Activated CD8-positive, alpha-beta memory T cell treated with anti-CD3 and anti-CD28 coated beads, Interleukin-2, amount 50 U/mL, for 1 hour (primary cell): ENCODE data around the gene MAP3K5.
"Not testable (repeated sequence)": the region's sequence is repeated elsewhere in the genome, so short reads cannot be mapped to it uniquely, and the experiment has no call there.

Experiments
- DNase-seq: peaks from one replicate; pipeline ENCODE4 v3.0.0-alpha.2; 2020; ENCODE audit errors: extremely low read depth

The MAP3K5 gene

DNA sequence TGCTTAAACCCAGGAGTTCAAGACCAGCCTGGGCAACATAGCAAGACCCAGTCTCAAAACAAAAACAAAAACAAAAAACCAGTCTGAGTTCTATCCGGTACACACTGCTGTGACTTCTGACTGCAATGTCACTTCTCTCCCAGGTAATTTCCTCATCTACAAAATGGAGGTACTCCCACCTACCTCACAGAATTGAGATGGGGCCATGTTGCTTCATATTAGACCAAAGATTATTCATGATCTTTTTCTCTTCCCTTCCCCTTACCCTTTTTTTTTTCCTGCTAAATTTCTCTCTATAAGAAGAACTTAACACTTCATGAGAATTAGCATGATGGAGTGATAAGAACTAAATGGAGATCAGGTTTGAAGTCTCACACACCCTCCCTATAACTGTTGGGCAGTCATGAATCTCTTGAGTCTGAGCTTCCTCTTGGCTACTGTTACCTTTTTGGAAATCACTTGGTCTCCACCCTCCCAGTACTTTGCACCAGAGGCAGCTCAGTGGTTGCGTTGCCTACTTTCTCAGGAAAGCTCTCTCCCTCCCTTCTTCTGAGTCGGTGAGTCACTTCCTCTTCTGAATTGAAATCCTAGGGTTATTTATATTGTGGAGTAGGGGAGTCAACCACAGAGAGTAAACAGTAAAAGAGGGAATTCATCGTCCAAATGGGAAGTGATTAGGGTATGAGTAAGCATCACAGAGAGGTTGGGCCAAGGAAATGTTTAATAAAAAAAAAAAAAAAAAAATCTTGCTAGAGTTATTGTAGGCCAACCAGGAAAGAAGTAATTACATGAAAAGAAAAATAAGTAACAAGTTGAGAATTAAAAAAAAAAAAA, 182.2 kb downstream of the MAP3K5 start:
- no peak for DNase-seq

DNA sequence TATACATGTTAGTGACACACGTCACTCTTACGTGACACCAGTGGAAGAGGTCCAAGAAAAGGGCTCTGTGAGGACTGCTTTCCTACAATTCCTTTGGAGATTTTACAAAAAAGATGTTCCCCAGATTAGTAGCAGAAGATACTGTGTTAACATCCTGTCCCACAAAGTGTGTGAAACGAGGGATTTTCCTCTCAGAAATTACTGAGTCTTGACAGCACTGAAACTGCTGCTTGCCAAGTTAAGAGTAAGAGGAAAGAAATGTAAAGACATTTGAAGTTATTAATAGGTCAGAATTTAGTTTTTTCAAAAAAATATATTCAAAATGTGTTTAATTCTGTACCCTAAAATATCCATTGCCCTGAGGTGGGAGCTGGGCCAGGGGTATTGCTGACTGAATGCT, 183.3 kb downstream of the MAP3K5 start:
- no peak for DNase-seq

DNA sequence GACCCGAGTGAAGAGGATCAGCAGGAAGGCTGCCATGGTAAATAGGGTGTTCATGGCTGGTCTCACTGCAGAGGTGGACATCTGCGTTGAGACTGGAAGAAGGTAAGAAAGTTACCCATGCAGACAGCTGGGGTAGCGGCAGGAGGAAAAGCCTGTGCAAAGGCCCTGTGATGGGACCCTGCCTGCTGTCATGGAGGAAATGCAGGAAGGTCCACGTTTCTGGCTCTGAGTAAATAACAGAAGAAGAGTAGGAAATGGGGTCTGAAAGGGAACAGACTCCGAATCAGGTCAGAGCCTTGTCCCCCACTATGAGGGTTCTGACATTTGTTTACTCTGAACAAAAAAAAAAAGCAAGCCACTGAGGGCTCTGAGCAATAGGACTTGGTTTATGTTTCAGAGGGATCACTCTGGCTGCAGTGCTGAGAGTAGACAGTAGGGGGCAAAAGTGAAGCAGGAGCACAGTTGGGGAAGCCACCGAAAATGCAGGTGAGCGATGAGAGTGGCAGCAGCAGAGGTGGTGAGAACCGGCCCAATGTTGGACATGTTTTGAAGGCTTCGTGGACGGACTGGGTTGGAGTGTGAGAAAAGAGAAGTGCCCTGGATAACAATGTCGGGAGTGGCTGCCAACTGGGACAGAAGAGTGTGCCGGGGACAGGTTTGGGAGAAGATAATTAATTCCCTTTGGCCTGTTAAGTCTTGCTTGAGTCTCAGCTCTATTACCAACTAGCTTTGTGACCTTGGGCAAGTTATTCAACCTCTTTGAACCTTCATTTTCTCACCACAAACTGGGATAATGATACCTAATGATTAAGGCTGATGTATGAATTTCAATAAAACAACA, 184.1 kb downstream of the MAP3K5 start:
- peak; percentile 22 for DNase-seq

DNA sequence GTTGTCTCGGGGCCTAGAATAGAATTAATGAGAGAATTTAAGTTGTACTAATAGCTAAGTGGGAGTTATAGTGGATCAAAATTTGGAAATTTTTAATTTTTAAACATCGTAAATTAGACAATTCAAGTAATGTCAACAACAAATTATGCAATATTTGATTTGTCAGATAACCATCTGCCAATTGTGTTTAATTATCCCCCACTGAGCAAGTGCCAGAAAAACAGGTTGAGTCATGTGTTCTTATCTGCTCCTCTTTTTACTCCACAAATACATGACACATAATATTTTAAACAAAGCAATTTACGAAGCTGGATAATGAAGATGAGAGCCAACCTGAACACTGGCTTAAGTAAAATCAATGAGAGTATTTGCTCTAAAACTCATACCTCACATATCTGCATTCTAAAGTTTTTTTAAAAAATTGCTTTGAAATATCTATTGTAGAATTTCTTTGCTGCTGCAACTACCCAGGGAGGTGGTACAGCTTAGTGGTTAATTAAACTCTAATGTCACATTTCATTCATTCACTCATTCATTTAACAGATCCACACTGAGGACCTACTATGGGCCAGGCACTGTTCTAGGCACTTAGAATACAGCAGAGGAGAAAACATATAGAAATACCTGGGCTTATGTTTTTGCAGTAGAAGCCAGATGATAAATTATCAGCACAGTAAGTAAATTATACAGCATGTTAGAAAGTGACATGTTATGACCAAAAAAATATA, 184.9 kb downstream of the MAP3K5 start:
- DNase-seq = no peak

DNA sequence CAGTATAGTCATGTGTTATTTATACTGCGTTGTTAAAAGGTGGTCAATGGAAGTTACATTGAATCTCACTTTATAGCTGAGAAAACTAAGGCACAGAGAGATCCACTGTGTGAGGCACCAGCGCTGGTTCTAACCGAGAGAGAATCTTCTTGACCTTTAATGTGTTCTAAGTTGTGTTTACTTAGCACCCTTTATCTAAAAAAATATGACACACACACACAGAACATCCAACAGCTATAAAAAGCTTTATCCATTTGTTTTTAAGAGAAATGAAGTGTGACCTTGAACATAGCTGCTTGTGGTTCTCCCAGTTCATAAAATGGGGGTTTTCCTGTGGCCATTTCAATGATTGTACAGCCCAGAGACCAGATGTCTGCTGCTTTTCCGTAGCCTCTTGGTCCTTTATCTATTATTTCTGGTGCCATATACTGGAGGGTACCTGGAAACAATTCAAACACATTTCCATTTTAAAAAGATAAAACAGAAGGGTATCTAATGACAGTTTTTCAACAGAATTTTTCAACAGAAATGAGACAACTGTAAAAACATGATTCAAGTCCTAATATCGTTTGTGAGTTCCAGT, 187.3 kb downstream of the MAP3K5 start:
- DNase-seq = no peak

DNA sequence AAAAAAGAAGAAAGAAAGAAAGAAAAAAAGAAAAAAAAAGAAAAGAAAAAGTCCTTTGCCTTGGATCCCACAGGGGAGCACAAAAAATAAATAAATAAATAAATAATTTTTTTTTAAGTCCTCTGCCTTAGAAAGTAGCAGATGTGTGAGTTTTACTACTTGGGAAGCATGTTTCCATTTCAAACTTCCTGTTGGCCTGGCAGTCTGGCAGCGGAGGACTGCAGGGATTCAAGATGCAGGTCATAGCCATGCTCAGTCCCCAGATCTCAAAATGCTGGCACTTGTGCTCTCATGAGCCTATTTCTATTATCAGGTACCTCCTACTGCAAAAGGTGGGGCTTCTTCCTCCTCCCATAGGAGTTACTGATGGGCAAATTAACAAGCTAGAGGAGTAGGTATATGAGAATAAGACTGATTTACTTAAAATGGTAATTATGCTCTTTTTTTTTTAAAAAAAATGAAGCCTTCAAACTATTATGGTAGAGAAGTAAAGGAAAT, 187.9 kb downstream of the MAP3K5 start:
- DNase-seq = no peak

DNA sequence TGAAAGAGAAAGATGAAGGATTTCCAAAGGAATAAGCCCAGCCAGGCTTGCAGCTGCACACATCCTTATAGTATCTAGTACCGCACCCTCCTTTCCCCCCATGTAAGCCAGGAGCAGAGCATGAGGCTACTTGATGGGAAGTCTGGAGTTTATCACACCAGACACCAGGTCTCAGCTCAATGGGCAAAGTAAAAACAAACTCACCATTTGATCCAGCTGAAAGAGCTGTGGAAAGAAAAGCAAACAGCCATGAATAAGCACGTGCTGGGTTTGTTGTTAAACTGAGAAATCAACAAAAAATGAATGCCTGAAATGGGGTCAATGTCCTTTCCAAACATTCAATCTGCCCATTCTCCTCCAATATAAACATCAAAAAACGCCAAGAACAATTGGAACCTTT, 191.5 kb downstream of the MAP3K5 start:
- DNase-seq = no peak

DNA sequence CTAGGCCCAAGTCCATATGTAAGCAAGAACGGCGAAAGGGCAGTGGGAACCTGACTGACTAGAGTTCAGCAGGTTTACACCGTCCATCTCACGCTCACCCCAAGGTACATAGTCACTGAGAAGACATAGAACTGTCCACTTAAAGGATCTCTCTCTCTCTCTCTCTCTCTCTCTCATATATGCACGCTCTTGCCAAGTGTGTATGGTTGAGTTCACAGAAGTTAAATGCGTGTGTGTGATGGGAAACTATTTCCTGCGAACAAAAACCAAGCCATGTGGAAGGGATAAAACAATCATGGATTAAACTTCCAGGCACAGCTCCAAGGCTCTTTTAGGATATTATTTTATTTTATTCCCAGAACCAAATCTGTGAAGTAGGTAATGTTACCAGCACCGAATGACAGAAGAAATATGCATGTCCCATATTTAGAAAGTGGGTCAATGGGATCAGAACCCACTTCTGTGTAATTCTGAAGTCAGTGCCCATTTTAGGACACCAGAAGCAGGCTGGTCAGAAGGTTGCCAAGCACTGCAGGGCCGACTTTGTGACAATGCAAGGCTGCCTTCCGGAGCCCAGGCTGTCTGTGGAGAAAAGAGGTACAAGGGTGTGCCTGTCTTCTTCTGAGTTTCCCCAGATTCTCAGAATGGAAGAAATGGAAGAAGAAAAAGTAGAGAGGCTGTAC, 192.8 kb downstream of the MAP3K5 start:
- no peak for DNase-seq

DNA sequence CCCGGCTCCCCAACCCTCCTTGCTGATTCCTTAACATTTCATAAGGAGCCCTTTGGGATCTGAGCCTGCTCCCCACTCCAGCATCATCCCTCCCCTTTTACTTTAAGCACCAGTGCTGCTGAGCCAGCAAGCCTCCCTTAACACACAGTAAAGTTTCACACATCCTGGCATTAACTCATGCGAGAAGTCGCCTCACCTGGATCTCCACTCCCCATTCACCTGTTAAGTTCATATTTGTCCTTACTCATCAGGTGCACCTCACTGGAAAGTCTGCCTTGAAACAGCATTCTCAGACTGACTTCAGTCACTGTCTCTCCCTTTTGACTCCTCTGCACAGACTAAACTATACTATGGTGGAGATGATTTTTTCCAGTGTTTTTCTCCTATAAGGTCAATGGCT, 194.2 kb downstream of the MAP3K5 start:
- DNase-seq = no peak

DNA sequence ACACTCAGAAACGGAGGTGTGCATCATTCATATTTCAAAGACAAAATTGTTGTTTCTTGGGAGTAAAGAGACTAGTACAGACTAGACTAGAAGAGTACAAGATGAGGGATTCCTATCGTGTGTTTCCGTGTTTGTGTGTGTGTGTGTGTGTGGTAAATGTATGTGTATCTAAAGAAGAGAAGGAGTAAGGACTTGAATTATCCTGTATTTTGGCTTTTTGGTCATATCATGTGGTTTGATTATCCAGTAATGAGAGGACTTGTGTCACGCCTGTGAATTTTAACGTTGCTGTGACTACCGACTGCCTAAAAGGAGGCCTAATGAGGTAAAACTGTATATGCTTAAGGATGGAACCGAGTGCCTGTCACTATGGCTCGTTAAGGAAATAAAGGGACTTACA, 197.6 kb downstream of the MAP3K5 start:
- no peak for DNase-seq

DNA sequence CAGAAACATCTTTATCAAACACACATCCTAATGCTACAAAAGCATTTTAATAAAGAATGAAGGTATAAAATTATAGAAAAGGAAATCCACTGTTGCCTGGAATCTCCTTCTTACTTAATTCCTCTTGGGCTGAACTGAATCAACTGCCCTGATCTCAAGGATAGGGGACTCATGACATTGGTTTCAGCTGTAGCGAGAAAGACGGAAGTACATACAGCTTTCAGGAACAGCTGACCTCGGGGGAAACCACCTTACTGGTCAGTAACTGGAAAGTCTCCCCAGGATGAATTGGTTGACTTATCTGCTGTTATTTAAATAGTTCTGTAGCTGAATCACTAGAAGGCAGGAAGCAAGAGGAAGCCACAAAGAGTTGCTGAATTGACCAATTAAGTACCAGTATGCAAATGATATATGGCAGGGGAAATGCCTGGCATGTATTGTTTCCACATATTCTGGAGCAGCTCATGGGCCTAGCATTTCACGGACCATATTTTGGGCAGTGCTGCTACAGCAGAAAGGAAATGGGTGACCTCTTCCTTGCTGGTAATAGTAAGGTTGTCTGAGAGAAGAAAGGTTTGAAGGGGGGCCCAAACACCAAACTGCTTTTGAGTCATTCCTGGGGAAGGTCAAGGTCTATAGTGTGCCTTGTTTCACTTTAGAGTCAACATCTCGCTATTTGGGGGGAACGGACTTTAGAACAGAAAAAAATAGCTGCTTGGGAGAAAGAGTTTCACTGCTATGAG, 198.4 kb downstream of the MAP3K5 start:
- no peak for DNase-seq

DNA sequence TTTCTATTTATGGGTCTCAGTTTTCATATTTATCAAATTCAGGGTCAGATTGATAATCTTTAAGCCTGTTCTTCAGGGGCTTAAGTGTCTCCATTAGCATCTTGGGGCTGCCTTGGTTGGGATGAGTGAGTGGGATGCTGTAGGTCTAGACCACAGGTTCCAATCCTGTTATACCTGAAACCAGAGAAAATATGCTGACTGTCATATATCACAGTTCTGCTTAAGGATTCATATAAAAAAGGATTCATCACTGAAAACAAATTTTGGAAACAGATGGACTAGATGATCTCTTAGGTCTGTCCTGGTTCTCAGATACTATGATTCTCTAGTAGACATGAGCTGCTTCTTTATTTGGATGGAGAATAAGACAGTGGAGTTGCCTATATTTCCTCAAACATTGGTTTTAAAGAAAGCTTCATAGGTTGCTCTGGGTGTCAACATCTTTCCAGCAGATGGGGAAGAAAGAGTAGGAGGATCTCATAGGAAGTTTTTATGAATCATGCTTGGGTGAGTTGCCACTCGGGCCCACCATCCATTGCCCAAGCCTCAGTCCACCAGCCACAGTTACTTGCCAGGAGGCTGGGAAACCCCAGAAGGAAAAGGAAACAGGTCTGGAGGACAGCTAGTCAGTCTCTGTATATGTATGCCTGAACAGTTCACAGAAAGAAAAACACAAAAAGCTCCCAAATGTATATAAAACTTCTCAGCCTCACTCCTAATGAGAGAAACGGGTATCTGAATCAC, 199.2 kb downstream of the MAP3K5 start:
- no peak for DNase-seq

DNA sequence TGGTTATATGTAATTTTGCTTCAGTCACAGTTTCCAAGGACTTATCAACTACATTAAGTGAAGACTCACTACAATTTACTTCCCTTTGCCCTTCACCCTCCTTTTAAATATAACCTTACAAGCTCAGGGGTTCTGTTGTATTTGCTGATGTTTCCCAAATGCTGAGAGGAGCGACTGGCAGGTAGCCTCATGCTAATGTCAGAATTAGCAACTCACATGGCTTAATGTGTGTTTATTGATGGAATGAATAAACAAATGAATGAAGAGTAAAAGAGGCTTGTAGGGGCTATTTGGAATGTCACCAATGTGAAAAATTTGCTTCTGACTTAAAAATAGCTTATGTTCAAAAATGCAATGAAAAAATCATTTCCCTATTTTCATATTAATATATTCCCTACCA, 200.7 kb downstream of the MAP3K5 start:
- DNase-seq = no peak

DNA sequence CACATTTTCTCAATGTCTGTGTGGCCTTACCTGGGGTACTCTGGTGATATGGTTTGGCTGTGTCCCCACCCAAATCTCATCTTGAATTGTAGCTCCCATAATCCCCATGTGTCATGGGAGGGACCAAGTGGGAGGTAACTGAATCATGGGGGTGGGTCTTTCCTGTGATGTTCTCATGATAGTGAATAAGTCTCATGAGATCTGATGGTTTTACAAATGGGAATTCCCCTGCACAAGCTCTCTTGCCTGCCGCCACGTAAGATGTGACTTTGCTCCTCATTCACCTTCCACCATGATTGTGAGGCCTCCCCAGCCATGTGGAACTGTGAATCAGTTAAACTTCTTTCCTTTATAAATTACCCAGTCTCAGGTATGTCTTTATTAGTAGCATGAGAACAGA, 201.4 kb downstream of the MAP3K5 start:
- not testable (repeated sequence) for DNase-seq

DNA sequence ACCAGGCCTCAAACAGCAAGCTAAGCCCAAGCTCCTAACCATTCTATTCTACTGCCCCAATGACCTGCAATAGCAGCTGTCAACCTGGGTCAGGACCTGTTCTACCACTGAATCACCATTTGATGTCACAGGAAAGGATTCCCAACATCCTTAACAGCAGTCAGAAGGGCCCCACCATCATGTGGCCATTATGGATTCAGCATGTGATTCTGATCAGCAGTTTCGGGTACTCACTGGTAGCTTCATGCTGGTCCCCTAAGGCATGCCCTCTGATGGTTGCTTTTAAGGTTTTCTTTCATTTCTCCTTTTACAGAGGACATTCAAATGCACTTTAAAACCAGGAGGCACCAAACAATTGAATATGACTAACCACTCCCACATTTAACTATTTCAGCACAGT, 204.8 kb downstream of the MAP3K5 start:
- no peak for DNase-seq

DNA sequence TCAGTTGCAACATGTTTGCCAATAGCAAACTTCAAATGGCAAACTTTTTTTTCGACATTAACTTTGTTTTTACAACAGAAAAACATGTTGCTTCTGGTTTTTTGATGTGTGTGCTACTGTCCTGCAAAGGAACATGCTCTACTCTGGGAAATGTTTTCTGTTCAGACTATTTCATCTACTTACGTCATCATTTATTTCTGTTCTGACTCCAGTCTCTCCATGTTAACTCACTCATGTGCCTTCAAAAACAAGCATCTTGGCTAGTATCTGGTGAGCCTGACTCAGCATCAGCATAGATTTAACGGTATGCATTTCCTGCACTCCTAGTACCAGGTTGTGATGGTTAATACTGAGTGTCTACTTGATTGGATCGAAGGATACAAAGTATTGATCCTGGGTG, 206.0 kb downstream of the MAP3K5 start:
- no peak for DNase-seq

DNA sequence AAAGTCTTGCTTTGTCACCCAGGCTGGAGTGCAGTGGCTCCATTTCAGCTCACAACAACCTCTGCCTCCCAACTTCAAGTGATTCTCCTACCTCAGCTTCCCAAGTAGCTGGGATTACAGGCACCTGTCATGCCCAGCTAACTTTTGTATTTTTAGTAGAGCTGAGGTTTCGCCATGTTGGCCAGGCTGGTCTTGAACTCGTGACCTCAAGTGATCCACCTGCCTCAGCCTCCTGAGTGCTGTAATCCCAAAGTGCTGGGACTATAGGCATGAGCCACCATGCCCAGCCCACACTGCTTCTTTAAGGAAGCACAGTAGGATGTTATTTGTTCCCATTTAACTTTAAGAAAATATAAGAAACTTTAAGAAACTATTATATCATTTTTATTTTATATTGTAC, 206.8 kb downstream of the MAP3K5 start:
- not testable (repeated sequence) for DNase-seq

DNA sequence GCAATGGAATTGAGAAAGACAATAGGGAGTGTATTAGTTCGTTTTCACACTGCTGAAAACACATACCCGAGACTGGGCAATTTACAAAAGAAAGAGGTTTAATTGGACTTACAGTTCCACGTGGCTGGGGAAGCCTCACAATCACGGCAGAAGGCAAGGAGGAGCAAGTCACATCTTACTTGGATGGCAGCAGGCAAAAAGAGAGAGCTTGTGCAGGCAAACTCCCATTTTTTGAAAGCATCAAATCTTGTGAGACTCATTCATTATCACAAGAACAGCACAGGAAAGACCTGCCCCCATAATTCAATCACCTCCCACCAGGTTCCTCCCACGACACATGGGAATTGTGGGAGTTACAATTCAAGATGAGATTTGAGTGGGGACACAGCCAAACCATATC, 208.0 kb downstream of the MAP3K5 start:
- DNase-seq = not testable (repeated sequence)

DNA sequence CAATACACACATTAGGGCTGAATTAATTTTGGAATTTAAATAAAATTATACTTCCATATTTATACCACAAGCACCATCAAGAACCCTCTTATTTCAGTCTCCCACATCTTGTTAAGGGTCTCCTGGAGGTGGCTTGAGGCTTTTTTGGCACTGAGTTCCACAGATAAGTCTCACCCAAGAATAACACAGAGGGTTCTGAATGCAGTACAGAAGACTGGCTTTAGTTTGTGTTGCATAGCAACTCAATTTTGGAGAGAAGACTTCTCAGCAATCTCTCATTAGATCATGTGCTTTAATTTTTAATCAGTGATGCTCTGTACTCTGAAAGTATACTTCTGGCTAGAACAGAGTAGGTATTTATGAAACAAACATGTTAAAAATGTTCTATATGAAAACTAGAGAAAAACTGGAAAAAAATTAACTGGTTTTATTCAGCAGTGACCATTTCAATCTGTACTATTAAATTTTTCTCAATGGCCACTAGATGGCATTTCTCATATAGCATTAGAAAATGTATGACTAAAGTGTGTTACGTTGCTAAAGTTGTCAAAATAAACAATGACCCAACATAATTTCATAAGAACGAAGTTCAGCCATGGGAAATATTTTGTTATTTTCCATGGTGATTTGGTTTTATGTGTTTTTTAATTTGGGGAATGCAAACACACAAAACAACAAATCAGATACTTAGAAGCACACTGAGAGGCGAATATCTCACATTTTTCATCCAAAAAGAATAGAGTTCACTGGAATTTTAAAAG, 209.4 kb downstream of the MAP3K5 start:
- no peak for DNase-seq
